ENCODE data around the gene LBX1. TPM values are rescaled to one million over a fixed set of nuclear protein-coding genes. Genes with fewer than 3 reads are reported as not detected.

The LBX1 gene
- total RNA-seq, 6 experiments from 2014 or later: not detected

- no peak overlapping the region for H3K4me3 ChIP-seq
- intact Hi-C loops (cut with DNase I): loop anchor here in 1 of 2 donors (10.0 kb wide), 1 partner anchor 558 kb away; the partner anchor contains the start of gene FGF8
- no peak for TF ChIP-seq POLR2A (IDR thresholded peaks at IDR 0.05)
- TF ChIP-seq, protein P1, sequence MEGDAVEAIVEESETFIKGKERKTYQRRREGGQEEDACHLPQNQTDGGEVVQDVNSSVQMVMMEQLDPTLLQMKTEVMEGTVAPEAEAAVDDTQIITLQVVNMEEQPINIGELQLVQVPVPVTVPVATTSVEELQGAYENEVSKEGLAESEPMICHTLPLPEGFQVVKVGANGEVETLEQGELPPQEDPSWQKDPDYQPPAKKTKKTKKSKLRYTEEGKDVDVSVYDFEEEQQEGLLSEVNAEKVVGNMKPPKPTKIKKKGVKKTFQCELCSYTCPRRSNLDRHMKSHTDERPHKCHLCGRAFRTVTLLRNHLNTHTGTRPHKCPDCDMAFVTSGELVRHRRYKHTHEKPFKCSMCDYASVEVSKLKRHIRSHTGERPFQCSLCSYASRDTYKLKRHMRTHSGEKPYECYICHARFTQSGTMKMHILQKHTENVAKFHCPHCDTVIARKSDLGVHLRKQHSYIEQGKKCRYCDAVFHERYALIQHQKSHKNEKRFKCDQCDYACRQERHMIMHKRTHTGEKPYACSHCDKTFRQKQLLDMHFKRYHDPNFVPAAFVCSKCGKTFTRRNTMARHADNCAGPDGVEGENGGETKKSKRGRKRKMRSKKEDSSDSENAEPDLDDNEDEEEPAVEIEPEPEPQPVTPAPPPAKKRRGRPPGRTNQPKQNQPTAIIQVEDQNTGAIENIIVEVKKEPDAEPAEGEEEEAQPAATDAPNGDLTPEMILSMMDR (IDR thresholded peaks at IDR 0.05): no peak
- H3K27me3 ChIP-seq: peaks cover 31 to 56% of the 10 kb centered on the region in 2 donors
- DNase-seq (no peak), ATAC-seq (no peak)
- H3K9me3 ChIP-seq: no peaks in the 10 kb centered on the region
- peaks cover 0 to 18% (median 0%) of the 10 kb centered on the region in 4 donors for H3K4me1 ChIP-seq
- H3K36me3 ChIP-seq: no peaks in the 10 kb centered on the region
- 3% methylated on average over 28 of the region's 52 CpGs for WGBS (ENCODE audit: insufficient coverage, low coverage, low lambda C conversion rate, missing lambda C conversion rate)
- H3K27ac ChIP-seq: no peak overlapping the region
Measured at GRCh38 chr10:101216207-101217043, 12.8 kb downstream of the LBX1 start.

GRCh38 chr10:101215397-101216206 lies 13.7 kb downstream of the LBX1 start:
- Histone ChIP-seq H3K27me3 (peaks cover 31 to 49% of the 10 kb centered on the region in 2 donors), H3K27ac (no peak overlapping the region), H3K9me3 (no peaks in the 10 kb centered on the region), H3K4me1 (peaks cover 0 to 18% (median 0%) of the 10 kb centered on the region in 4 donors), H3K4me3 (no peak overlapping the region), H3K36me3 (no peaks in the 10 kb centered on the region)
- intact Hi-C loops (cut with DNase I): loop anchor here in 1 of 2 donors (10.0 kb wide), 1 partner anchor 559 kb away; the partner anchor contains the start of gene FGF8
- DNase-seq (no peak), ATAC-seq (no peak)
- 10% methylated on average over 20 of the region's 40 CpGs for WGBS (ENCODE audit: insufficient coverage, low coverage, low lambda C conversion rate, missing lambda C conversion rate)
- TF ChIP-seq, protein P1 (IDR thresholded peaks at IDR 0.05): no peak
- no peak for TF ChIP-seq POLR2A (IDR thresholded peaks at IDR 0.05)

DNA sequence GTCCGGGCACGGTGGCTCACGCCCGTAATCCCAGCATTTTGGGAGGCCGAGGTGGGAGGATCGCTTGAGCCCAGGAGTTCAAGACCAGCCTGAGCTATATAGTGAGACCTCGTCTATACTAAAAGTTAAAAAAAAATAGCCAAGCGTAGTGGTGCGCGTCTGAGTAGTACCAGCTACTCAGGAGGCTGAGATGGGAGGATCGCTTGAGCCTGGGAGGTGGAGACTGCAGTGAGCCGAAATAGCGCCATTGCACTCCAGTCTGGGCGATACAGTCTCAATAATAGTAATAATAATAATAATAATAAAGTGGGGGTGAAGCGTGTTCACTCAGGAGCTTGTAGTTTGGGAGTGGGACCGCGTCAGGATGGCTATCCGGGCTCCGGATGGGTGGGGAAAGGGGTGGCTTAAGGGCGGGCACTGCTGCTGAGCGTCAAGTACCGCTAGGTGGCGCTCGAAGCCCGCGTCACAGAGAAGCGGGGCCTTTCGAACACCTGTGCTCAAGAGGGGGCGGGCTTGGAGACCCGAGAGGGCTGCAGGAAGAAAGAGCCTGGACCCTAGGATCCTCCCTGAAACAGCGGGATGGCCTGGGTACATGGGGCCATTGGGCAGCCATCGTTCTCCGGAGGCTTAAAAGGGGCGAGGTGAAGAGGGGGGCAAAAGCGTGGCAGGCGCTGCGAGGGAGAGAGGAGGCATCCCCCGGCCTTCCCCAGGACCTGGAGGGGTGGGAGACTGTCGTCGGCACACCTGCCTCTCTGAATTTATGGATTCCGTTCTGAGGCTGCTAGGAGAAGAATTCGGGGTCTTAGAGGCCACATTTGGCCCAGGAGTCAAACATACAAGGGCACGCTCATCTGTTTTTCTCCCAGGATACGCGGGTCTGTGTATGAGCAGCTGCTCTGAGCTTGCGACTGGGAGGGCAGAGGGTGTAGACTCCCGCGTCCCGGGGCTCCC lies 14.5 kb downstream of the LBX1 start:
- TF ChIP-seq, protein P1 (IDR thresholded peaks at IDR 0.05): peak; percentile 55 to 90 (median 85)
- TF ChIP-seq POLR2A (IDR thresholded peaks at IDR 0.05): no peak
- no peaks in the 10 kb centered on the region for H3K36me3 ChIP-seq
- 9% methylated on average over 40 of the region's 49 CpGs for WGBS (ENCODE audit: insufficient coverage, low coverage, low lambda C conversion rate, missing lambda C conversion rate)
- no peaks in the 10 kb centered on the region for H3K9me3 ChIP-seq
- no peak overlapping the region for H3K4me3 ChIP-seq
- peak in 2 of 3 donors; percentile 58 to 65 for DNase-seq
- peaks cover 0 to 18% (median 0%) of the 10 kb centered on the region in 4 donors for H3K4me1 ChIP-seq
- peaks cover 31 to 49% of the 10 kb centered on the region in 2 donors for H3K27me3 ChIP-seq
- peak; percentile 57 to 77 (median 72) for ATAC-seq
- no peak overlapping the region for H3K27ac ChIP-seq
- intact Hi-C loops (cut with DNase I): loop anchor here in 1 of 2 donors (5.0 to 10.0 kb wide), 2 partner anchors 353 to 560 kb away; partner anchors contain the start of gene FGF8

DNA sequence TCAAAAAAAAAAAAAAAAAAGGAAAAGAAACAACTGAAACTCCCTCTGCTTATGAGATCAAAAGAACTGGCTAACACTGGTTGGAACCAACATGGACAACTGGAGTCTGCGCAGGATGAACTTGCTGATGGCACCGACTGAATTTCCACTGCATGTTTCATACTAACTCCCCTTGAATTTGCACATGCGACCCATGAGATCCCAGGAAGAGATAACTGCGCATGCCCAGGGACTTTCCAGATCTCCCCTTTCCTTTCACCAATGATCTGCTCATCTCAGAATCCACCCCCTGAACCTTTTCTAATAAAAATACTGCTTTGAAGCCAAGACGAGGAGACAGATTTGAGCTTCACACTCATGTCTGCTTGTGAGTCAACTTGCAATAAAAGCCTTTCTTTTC lies 20.7 kb downstream of the LBX1 start:
- WGBS (ENCODE audit: insufficient coverage, low coverage, low lambda C conversion rate, missing lambda C conversion rate): 56% methylated on average over 5 of the region's 5 CpGs
- H3K27me3 ChIP-seq: peaks cover 0 to 6% of the 10 kb centered on the region in 2 donors
- ATAC-seq: no peak
- intact Hi-C loops (cut with DNase I): no loop called here
- H3K4me1 ChIP-seq: no peaks in the 10 kb centered on the region
- no peak overlapping the region for H3K27ac ChIP-seq
- H3K4me3 ChIP-seq: no peak overlapping the region
- DNase-seq: no peak
- H3K36me3 ChIP-seq: no peaks in the 10 kb centered on the region
- H3K9me3 ChIP-seq: no peaks in the 10 kb centered on the region
- TF ChIP-seq POLR2A (IDR thresholded peaks at IDR 0.05): no peak
- TF ChIP-seq, protein P1 (IDR thresholded peaks at IDR 0.05): no peak
